ENCODE measurements around the gene PTPRA. TPM values are rescaled to one million over a fixed set of nuclear protein-coding genes. Genes with fewer than 3 reads are reported as not detected.

PTPRA gene
- polyA plus RNA-seq, 1 experiment, result 46.2 TPM

GRCh38 chr20:3085571-3086072 is 212.3 kb downstream of the PTPRA start:
- Histone ChIP-seq H3K27me3 (ENCODE audit: control insufficient read depth, insufficient read depth, low read length) (peaks cover 25% of the 10 kb centered on the region), H3K4me3 (ENCODE audit: low read depth, low read length) (no peak overlapping the region), H3K36me3 (ENCODE audit: control insufficient read depth, insufficient read depth, low read length) (no peaks in the 10 kb centered on the region)
- ChIA-PET CTCF (interaction anchor here (1.0 to 1.3 kb wide), 3 partner anchors 15 to 29 kb away, joined by 3 to 4 read pairs (median 3); no protein-coding TSS in a partner anchor), POLR2A (no interaction called here)
- DNase-seq (ENCODE audit: low read depth), result no peak
- no peak for TF ChIP-seq CTCF (IDR thresholded peaks at IDR 0.05; ENCODE audit: insufficient read depth, low read depth, low read length)

- TF ChIP-seq CTCF (IDR thresholded peaks at IDR 0.05; ENCODE audit: insufficient read depth, low read depth, low read length), result no peak
- Histone ChIP-seq H3K36me3 (ENCODE audit: control insufficient read depth, insufficient read depth, low read length) (no peaks in the 10 kb centered on the region), H3K4me3 (ENCODE audit: low read depth, low read length) (no peak overlapping the region), H3K27me3 (ENCODE audit: control insufficient read depth, insufficient read depth, low read length) (peaks cover 10% of the 10 kb centered on the region)
- ChIA-PET CTCF (interaction anchor here (0.7 to 1.3 kb wide), 2 partner anchors 12 to 18 kb away, joined by 3 read pairs; no protein-coding TSS in a partner anchor), POLR2A (no interaction called here)
- DNase-seq (ENCODE audit: low read depth), result no peak
These were observed 214.8 kb downstream of the PTPRA start for GRCh38 chr20:3088031-3088430.

Other genes with a start within 250 kb of the PTPRA start
- 131 and 136 TPM in 2 replicates for gene NOP56, start 220.8 kb upstream of the PTPRA start, polyA plus RNA-seq (2011; rRNA removed)
- 113 and 143 TPM in 2 replicates for gene IDH3B, start 209.3 kb upstream of the PTPRA start, polyA plus RNA-seq (2011; rRNA removed)
- 1.2 and 1.9 TPM in 2 replicates for gene EBF4, start 180.7 kb upstream of the PTPRA start, polyA plus RNA-seq (2011; rRNA removed)
- 0.78 and 1.6 TPM in 2 replicates for gene CPXM1, start 72.9 kb upstream of the PTPRA start, polyA plus RNA-seq (2011; rRNA removed)
- gene C20orf141, start 58.5 kb upstream of the PTPRA start, polyA plus RNA-seq (2011; rRNA removed), result 0.12 TPM in 1 of 2 replicates, not detected in the other
- not detected in 2 replicates for gene TMEM239, start 57.1 kb upstream of the PTPRA start, polyA plus RNA-seq (2011; rRNA removed)
- gene PCED1A, start 32.8 kb upstream of the PTPRA start, polyA plus RNA-seq (2011; rRNA removed), result 12.7 and 23.5 TPM in 2 replicates
- 33.5 and 46.8 TPM in 2 replicates for gene VPS16, start 32.7 kb upstream of the PTPRA start, polyA plus RNA-seq (2011; rRNA removed)
- gene GNRH2, start 170.1 kb downstream of the PTPRA start, polyA plus RNA-seq (2011; rRNA removed), result not detected in 2 replicates
- 27.4 and 37.2 TPM in 2 replicates for gene MRPS26, start 172.6 kb downstream of the PTPRA start, polyA plus RNA-seq (2011; rRNA removed)
- not detected in 2 replicates for gene OXT, start 198.1 kb downstream of the PTPRA start, polyA plus RNA-seq (2011; rRNA removed)
- gene AVP, start 211.2 kb downstream of the PTPRA start, polyA plus RNA-seq (2011; rRNA removed), result not detected in 2 replicates